Stimulated activated CD4-positive, alpha-beta T cell treated with anti-CD3 and anti-CD28 coated beads, Interleukin-12 subunit alpha, Interleukin-12 subunit beta, amount 100 ng/mL, for 48 hours (primary cell): ENCODE data around the gene CD28.
A peak's percentile ranks its signal among the peaks of the same experiment; 100 is the strongest.
"Not testable (repeated sequence)": the region's sequence is repeated elsewhere in the genome, so short reads cannot be mapped to it uniquely, and the experiment has no call there.

Source experiments
- DNase-seq, 3 donors: peaks; one replicate each; pipeline ENCODE4 v3.0.0-alpha.2; 2020; ENCODE audit warnings: low read depth in 2 of 3, low spot score in 1 of 3

Gene CD28

DNA sequence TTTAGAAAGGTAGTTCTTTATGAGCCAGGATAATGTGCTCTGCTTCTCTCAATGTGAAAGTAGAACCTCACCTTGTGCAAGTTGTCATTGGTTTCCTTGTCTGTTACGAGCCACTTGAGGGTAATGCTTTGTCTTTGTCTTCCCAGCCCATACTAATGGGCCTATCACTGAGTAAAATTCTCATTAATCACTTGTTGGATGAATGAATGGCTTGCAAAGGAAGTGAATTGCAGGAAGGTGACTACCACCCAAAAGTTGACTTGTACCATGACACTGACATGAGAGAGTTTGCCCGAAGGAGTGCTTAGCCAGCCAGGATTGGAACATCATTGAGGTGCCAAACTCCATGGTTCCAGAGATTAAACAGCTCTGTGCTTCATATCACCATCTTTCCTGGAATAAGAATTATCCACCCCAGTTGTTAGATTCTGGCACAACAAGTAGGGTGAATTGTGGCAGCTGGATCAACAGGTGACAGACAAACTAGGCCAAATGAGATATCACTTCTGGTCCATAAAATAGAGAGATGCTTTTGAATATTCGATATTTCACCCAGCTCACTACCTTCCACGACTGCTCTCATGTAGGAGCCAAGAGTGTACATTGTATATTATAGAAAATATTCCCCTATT lies 20.5 kb upstream of the CD28 start:
- DNase-seq = no peak

DNA sequence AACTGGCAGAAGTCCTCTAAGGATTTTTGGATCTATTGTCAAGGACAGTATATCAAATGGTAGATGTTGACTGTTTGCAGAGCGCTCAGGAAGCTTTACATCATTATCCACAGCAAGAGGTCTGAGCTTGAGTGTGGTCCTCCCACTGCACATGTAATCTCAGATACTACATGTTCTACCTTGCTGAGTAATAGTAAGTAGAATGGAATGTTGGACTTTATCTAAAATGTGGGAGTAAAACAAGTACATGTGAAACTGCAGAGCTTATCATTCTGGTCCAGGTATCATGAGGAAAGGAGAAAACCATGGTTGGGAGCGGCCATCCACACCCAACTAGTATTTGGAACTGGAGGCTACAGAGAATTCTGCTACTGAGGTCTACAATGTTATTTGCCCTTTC lies 19.3 kb upstream of the CD28 start:
- DNase-seq = no peak

DNA sequence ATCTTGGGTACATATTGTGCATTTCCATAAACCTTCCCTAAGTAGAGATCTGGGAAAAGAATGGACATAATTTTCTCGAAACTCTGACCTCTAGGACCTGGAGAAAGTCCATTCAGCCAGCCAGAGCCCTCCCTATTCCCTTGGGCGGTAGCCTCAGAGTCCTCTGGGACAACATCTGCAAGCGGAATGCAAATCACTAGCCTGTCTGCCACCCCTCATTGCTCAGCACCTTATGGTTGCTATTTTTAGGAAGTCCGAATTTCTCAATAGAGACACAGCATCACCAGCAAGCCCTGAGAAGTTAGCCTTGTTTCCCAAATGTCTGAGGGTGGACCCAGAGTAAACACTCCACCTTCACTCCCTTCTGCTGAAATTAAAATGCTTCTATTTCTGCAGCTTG lies 17.6 kb upstream of the CD28 start:
- no peak for DNase-seq

DNA sequence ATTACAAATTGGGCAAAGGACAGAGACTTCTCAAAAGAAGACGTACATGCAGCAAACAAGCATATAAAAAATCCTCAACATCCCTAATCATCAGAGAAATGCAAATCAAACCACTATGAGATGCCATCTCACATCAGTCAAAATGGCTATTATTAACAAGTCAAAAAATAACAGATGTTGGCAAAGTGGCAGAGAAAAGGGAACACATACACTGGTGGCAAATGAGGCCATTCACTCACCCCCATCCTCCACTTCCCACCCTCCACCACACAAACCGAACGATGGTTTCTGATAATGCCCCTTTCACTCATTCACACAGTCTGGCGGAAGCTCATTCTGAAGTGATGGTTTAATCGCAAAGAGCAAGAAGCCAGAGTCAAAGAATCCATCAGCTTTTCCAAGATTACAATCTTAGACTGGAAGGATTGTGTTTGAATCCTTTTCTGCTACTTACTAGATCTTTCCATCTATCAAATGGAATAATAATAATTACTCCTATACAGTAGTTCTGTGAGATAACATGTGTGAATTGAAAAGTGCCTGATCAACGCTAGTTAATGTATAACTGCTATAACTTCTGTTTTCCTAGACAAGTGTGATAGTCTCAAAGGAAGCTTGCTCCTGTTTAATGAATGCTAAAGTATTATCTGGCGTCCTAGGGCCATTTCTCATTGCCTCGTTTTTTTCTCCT lies 16.9 kb upstream of the CD28 start:
- DNase-seq = no peak

DNA sequence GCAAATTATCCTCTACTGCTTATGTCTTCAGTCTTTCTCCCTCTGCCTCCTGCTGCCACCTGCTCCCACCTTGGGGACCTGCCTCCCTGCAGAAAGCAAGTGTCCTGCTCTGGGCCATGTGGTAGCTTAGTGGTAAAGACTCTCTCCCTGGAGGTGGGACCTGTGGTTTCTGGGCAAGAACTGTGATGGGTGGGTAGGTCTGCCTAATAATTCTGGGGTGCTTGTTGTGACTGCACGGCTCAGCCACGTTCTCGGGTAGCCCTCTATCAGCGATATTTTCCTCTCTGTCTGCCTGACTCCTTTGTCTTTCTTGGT lies 16.4 kb upstream of the CD28 start:
- no peak for DNase-seq

GRCh38 chr2:203690441-203691047 lies 15.9 kb upstream of the CD28 start:
- no peak for DNase-seq

GRCh38 chr2:203691149-203691548 lies 15.3 kb upstream of the CD28 start:
- DNase-seq = no peak

GRCh38 chr2:203692031-203692710 lies 14.3 kb upstream of the CD28 start:
- DNase-seq = no peak

GRCh38 chr2:203693242-203693879 lies 13.1 kb upstream of the CD28 start:
- DNase-seq = no peak

- DNase-seq = no peak
Measured at GRCh38 chr2:203694191-203694590, 12.2 kb upstream of the CD28 start.

GRCh38 chr2:203697190-203697589 lies 9.2 kb upstream of the CD28 start:
- DNase-seq = no peak

DNA sequence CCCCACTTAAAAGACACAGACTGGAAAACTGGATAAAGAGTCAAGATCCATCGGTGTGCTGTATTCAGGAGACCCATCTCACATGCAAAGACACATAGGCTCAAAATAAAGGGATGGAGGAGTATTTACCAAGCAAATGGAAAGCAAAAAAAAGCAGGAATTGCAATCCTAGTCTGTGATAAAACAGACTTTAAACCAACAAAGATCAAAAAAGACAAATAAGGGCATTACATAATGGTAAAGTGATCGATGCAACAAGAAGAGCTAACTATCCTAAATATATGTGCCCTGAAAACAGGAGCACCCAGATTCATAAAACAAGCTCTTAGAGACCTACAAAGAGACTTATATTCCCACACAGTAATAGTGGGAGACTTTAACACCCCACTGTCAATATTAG lies 8.7 kb upstream of the CD28 start:
- DNase-seq = not testable (repeated sequence)

DNA sequence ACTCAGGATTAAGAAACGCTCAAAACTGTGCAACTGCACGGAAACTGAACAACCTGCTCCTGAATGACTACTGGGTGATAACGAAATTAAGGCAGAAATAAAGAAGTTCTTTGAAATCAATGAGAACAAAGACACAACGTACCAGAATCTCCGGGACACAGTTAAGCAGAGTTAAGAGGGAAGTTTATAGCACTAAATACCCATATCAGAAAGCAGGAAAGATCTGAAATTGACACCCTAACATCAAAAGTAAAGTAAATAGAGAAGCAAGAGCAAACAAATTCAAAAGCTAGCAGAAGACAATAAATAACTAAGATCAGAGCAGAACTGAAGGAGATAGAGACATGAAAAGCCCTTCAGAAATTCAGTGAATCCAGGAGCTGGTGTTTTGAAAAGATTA lies 8.0 kb upstream of the CD28 start:
- not testable (repeated sequence) for DNase-seq

- DNase-seq = no peak
Measured at GRCh38 chr2:203704430-203704829, 2.0 kb upstream of the CD28 start.

DNA sequence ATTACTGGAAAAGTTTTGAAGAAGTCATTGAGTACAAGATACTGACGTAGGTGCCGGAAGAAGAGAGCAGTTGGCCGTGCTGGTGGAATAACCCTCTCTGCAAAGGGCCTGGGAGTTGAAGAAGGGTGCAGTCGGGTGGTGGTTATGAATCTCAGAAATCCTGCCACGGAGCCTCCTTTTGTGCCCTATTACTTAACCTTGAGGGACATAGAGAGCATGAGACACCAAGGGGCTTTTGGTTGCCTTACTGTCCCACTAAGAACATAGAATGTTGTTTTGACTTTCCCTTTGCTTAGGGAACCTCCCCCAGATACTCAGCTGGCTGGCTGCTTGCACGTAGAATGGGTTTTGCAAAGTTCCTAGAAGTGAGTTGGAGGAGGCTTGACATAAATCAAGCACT lies 1.3 kb upstream of the CD28 start:
- DNase-seq = peak in 2 of 3 donors; percentile 34 to 51

- no peak for DNase-seq
Measured at GRCh38 chr2:203707530-203707929, 1.1 kb downstream of the CD28 start.

DNA sequence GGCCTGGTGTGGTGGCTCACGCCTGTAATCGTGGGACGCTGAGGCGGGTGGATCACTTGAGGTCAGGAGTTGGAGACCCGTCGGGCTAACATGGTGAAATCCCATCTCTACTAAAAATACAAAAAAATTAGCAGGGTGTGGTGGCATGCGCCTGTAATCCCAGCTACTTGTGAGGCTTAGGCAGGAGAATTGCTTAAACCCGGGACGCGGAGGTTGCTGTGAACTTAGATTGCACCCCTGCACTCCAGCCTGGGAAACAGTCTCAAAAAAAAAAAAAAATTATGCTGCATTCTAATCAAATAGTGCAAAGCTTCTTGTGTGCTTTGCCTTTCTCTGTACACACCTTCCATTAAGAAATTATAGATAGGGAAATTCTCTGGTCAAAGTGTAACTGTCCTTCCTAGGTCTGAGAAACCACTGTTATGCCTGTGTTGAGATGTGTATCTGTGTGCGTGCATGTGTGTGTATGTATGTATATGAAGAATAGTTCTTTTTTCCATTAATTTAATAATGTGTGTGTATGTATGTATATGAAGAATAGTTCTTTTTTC lies 2.5 kb downstream of the CD28 start:
- DNase-seq = no peak

DNA sequence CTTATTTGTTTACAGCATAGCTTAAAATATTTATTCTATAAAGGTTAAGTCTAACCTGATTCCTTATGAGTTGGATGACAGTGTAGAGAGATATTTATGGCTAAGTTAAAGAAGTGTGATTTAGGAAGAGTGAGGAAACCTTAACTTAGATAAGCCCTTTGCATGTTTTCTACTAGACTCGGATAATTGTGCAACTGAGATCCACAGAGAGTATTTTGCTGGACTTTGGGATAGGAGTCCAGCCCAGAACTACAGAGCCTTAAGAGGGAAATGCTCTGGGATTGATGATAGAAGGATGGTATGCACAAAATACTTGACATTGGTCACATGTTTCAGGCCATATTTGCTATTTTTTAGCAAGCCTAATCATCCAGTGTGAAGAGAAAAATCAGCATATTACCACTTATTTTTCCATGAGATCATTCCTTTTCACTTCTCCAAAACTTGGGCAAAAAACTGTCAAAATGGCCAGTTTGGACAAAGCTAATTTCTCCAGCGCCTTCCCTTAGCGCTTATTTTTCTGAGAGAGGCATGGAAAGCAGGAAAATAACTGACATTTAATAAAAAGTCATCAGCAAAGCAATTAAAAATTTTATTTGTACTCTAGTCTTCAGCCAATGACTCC lies 3.1 kb downstream of the CD28 start:
- no peak for DNase-seq

GRCh38 chr2:203710226-203710625 lies 3.8 kb downstream of the CD28 start:
- DNase-seq = no peak

DNA sequence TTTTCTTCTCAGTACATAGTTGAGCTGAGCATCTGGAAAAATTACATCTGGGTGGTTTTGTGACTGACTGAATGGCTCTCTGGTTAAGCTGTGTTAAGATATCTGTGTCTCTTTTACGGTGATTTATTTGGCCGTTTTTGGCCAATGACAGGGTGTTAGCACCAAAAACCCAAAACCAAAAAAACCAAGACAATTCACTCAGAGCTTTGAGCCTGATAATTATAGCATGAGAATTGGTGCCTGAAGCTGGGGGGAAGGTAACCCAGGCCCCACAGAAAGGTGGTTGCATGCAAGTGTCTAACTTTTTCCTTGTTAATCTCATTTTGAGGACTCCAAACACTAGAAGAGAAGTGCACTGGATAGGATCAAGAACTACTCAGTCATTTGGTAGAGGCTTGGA lies 4.5 kb downstream of the CD28 start:
- DNase-seq = no peak

DNA sequence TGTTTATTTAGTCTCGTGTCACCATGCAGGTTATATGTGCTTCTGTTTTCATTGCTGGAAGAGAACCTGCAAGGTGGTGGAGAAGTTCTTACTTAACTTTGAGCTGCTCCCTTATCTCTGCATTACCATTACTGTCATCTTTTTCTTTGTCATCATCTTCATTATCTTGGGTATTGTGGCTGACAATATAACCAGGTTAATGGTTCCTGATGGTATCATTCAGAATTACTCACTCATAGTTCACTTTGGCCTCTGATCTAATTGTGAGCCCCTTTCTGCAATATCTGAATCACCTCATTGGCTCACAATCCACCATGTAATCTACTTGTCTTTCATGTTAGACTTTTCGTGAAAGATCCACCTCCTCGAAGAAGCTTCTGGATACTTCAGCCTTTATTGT lies 5.0 kb downstream of the CD28 start:
- no peak for DNase-seq
